LNCaP clone FGC (cell line): ENCODE results near the gene KIRREL3.

ENCODE experiments used
- DNase-seq: peaks from one replicate; pipeline ENCODE4 v3.0.0-alpha.2; 2011; ENCODE audit warnings: low read depth
- H3K4me3 ChIP-seq: 2 replicates; pipeline ENCODE4 v1.5.1; 2011; ENCODE audit warnings: mild to moderate bottlenecking, low read depth, low read length, control low read depth
- CTCF ChIP-seq: IDR thresholded peaks from 2 replicates; pipeline ENCODE4 v1.5.1; 2012; ENCODE audit warnings: mild to moderate bottlenecking; ENCODE audit not compliant: control insufficient read depth, insufficient read depth; ENCODE audit errors: extremely low read depth

Gene KIRREL3

GRCh38 chr11:126573325-126573978 lies 427.1 kb downstream of the KIRREL3 start:
- TF ChIP-seq CTCF, result peak; percentile 16; the same call in 1 of the 2 replicates
- no peak overlapping the region for H3K4me3 ChIP-seq
- no peak for DNase-seq

GRCh38 chr11:126570489-126570888 lies 430.1 kb downstream of the KIRREL3 start:
- H3K4me3 ChIP-seq, result no peak overlapping the region
- no peak for DNase-seq
- TF ChIP-seq CTCF, result no peak

- no peak overlapping the region for H3K4me3 ChIP-seq
- TF ChIP-seq CTCF, result no peak
- no peak for DNase-seq
Measured at GRCh38 chr11:126567419-126567818, 433.2 kb downstream of the KIRREL3 start.

GRCh38 chr11:126564566-126564965 lies 436.0 kb downstream of the KIRREL3 start:
- TF ChIP-seq CTCF, result no peak
- no peak for DNase-seq
- no peak overlapping the region for H3K4me3 ChIP-seq

GRCh38 chr11:126561327-126561893 lies 439.2 kb downstream of the KIRREL3 start:
- TF ChIP-seq CTCF, result no peak
- DNase-seq, result no peak
- H3K4me3 ChIP-seq, result no peak overlapping the region

- no peak overlapping the region for H3K4me3 ChIP-seq
- no peak for DNase-seq
- no peak for TF ChIP-seq CTCF
Measured at GRCh38 chr11:126560221-126560620, 440.3 kb downstream of the KIRREL3 start.
